Small intestine (tissue), 7 donors: ENCODE data around the gene KANSL1. TPM values are rescaled to one million over a fixed set of nuclear protein-coding genes. Genes with fewer than 3 reads are reported as not detected.
A peak's percentile ranks its signal among the peaks of the same experiment; 100 is the strongest.
"Not testable (repeated sequence)": the region's sequence is repeated elsewhere in the genome, so short reads cannot be mapped to it uniquely, and the experiment has no call there.

Source experiments
- DNase-seq, 2 donors: peaks; one replicate each; pipeline versions ENCODE4 v3.0.0 to v3.0.0-alpha.2; 2013
- FAIRE-seq: peaks from 2 replicates; lab custom pipeline; 2012; peaks lifted over from hg19 to GRCh38; lab: Jason Lieb, UNC
- H3K27ac ChIP-seq, 3 donors: one replicate each; pipeline ENCODE4 v1.5.1; 2013; ENCODE audit warnings: low read length in 2 of 3, mild to moderate bottlenecking in 2 of 3, control low read depth in 1 of 3, inconsistent platforms in 1 of 3, low read depth in 1 of 3, moderate library complexity in 1 of 3
- H3K27me3 ChIP-seq, 3 donors: one replicate each; pipeline ENCODE4 v1.6.1; 2013; ENCODE audit warnings: low read length in 3 of 3, inconsistent platforms in 1 of 3; ENCODE audit not compliant: control insufficient read depth in 3 of 3, insufficient read depth in 3 of 3
- H3K36me3 ChIP-seq, 3 donors: one replicate each; pipeline ENCODE4 v1.6.1; 2013; ENCODE audit warnings: low read length in 3 of 3, inconsistent platforms in 1 of 3, low read depth in 1 of 3, mild to moderate bottlenecking in 1 of 3, moderate library complexity in 1 of 3; ENCODE audit not compliant: control insufficient read depth in 3 of 3, insufficient read depth in 2 of 3
- H3K4me1 ChIP-seq, 3 donors: one replicate each; pipeline ENCODE4 v1.6.1; 2013; ENCODE audit warnings: low read length in 2 of 3, inconsistent platforms in 1 of 3, low read depth in 1 of 3, mild to moderate bottlenecking in 1 of 3, moderate library complexity in 1 of 3; ENCODE audit not compliant: control insufficient read depth in 3 of 3, insufficient read depth in 2 of 3
- H3K4me3 ChIP-seq, 3 donors: one replicate each; pipeline ENCODE4 v1.5.1; 2013; ENCODE audit warnings: low read length in 3 of 3, control low read depth in 1 of 3, inconsistent platforms in 1 of 3, low read depth in 1 of 3, mild to moderate bottlenecking in 1 of 3, moderate library complexity in 1 of 3
- H3K9me3 ChIP-seq, 2 donors: one replicate each; pipeline ENCODE4 v1.6.1; 2013; ENCODE audit warnings: low read depth in 1 of 2, low read length in 1 of 2; ENCODE audit not compliant: control insufficient read depth in 2 of 2, insufficient read depth in 1 of 2
- WGBS, 3 donors: extraction: QIAGEN DNeasy Blood & Tissue Kit; methylation state at CpG; one replicate each; pipeline ENCODE4 v1.1.7; 2013; 5-methylcytosine and 5-hydroxymethylcytosine counted together
- polyA plus RNA-seq, 4 donors: library from polyadenylated mRNA; stranded (reverse) in 3 of 4; unstranded in 1 of 4; fragments of 200-250 nt in 3 of 4; fragments of 120-200 nt in 1 of 4; gene quantifications; one replicate each; pipeline versions ENCODE4 v1.2.1 to v1.2.3, GENCODE V29; 2013
- donor health status: healthy with polysubstance abuse.
- donor health status: control.
- donor health status: control.
- donor health status: Bipolar disorder and iron deficiency.
- donor health status: healthy.

KANSL1 gene
- polyA plus RNA-seq, 4 donors, result 12.7 to 54.0 (median 20.2) TPM

- no peaks in the 10 kb centered on the region for H3K9me3 ChIP-seq
- H3K4me3 ChIP-seq, result no peak overlapping the region
- WGBS, 3 donors, result 77 to 84% (median 81%) methylated on average over 2 of the region's 2 CpGs
- peaks cover 0 to 28% (median 7%) of the 10 kb centered on the region in 3 donors for H3K4me1 ChIP-seq
- H3K27me3 ChIP-seq, result no peaks in the 10 kb centered on the region
- H3K27ac ChIP-seq, result peak overlapping the region in 1 of 3 donors; percentile 40
- FAIRE-seq (no peak), DNase-seq (no peak)
- H3K36me3 ChIP-seq, result peaks cover 0 to 9% (median 0%) of the 10 kb centered on the region in 3 donors
Observed at GRCh38 chr17:46108120-46108519, 85.1 kb downstream of the KANSL1 start.

GRCh38 chr17:46106966-46107644 lies 86.1 kb downstream of the KANSL1 start:
- Histone ChIP-seq H3K27ac (peak overlapping the region in 1 of 3 donors; percentile 11), H3K9me3 (no peaks in the 10 kb centered on the region), H3K27me3 (no peaks in the 10 kb centered on the region), H3K4me1 (peaks cover 0 to 31% (median 7%) of the 10 kb centered on the region in 3 donors), H3K36me3 (peaks cover 0 to 9% (median 0%) of the 10 kb centered on the region in 3 donors), H3K4me3 (no peak overlapping the region)
- WGBS, 3 donors, result 68 to 85% (median 78%) methylated on average over 4 of the region's 4 CpGs
- DNase-seq (no peak), FAIRE-seq (no peak)

- not testable (repeated sequence) for H3K27me3 ChIP-seq, H3K9me3 ChIP-seq, H3K36me3 ChIP-seq, FAIRE-seq, H3K4me3 ChIP-seq, H3K27ac ChIP-seq, DNase-seq
- WGBS, 3 donors, result 56 to 70% (median 69%) methylated on average over 3 of the region's 3 CpGs
- H3K4me1 ChIP-seq, result peaks cover 0 to 18% (median 4%) of the 10 kb centered on the region in 3 donors
Observed at GRCh38 chr17:46102806-46103205, 90.4 kb downstream of the KANSL1 start.

- H3K27me3 ChIP-seq, H3K9me3 ChIP-seq, H3K36me3 ChIP-seq, FAIRE-seq, H3K4me3 ChIP-seq: not testable (repeated sequence)
- Histone ChIP-seq H3K27ac (peak overlapping the region in 1 of 3 donors; percentile 27), H3K4me1 (peaks cover 0 to 10% (median 4%) of the 10 kb centered on the region in 3 donors)
- WGBS, 3 donors, result 55 to 60% (median 58%) methylated on average over 9 of the region's 9 CpGs
- DNase-seq, result peak in 1 of 2 donors; percentile 40
Observed at GRCh38 chr17:46101785-46102617, 91.2 kb downstream of the KANSL1 start.

GRCh38 chr17:46100590-46100989 lies 92.6 kb downstream of the KANSL1 start:
- no peak overlapping the region for H3K27ac ChIP-seq
- no peaks in the 10 kb centered on the region for H3K27me3 ChIP-seq
- no peak for FAIRE-seq
- H3K4me3 ChIP-seq, result no peak overlapping the region
- H3K4me1 ChIP-seq, result peaks cover 0 to 5% (median 4%) of the 10 kb centered on the region in 3 donors
- H3K36me3 ChIP-seq, result peaks cover 0 to 5% (median 0%) of the 10 kb centered on the region in 3 donors
- no peaks in the 10 kb centered on the region for H3K9me3 ChIP-seq
- 65 to 76% (median 66%) methylated on average over 2 of the region's 2 CpGs for WGBS, 3 donors
- no peak for DNase-seq

GRCh38 chr17:46099865-46100264 lies 93.4 kb downstream of the KANSL1 start:
- no peak overlapping the region for H3K4me3 ChIP-seq
- 47 to 72% (median 69%) methylated on average over 1 of the region's 1 CpG for WGBS, 3 donors
- no peak for FAIRE-seq
- no peak overlapping the region for H3K27ac ChIP-seq
- DNase-seq, result no peak
- no peaks in the 10 kb centered on the region for H3K27me3 ChIP-seq
- no peaks in the 10 kb centered on the region for H3K36me3 ChIP-seq
- peaks cover 0 to 5% (median 4%) of the 10 kb centered on the region in 3 donors for H3K4me1 ChIP-seq
- no peaks in the 10 kb centered on the region for H3K9me3 ChIP-seq

GRCh38 chr17:46097497-46097896 lies 95.7 kb downstream of the KANSL1 start:
- DNase-seq, result no peak
- H3K4me1 ChIP-seq, result peaks cover 0 to 4% (median 2%) of the 10 kb centered on the region in 3 donors
- H3K27me3 ChIP-seq, result no peaks in the 10 kb centered on the region
- FAIRE-seq, result no peak
- H3K27ac ChIP-seq, result no peak overlapping the region
- WGBS, 3 donors, result 40 to 79% (median 69%) methylated on average over 1 of the region's 1 CpG
- H3K36me3 ChIP-seq, result peaks cover 0 to 4% (median 3%) of the 10 kb centered on the region in 3 donors
- no peak overlapping the region for H3K4me3 ChIP-seq
- no peaks in the 10 kb centered on the region for H3K9me3 ChIP-seq

- no peak for FAIRE-seq
- Histone ChIP-seq H3K9me3 (no peaks in the 10 kb centered on the region), H3K27ac (no peak overlapping the region)
Observed at GRCh38 chr17:46092991-46093390, 100.2 kb downstream of the KANSL1 start.

More at GRCh38 chr17:46092991-46093390, 100.2 kb downstream of the KANSL1 start:
- H3K36me3 ChIP-seq, result peaks cover 0 to 11% (median 3%) of the 10 kb centered on the region in 3 donors
- no peaks in the 10 kb centered on the region for H3K4me1 ChIP-seq
- DNase-seq, result no peak
- H3K4me3 ChIP-seq, result no peak overlapping the region
- H3K27me3 ChIP-seq, result no peaks in the 10 kb centered on the region
